WERI-Rb-1 (cell line): ENCODE data around the gene EMSY.

Source experiments
- DNase-seq: peaks from one replicate; pipeline ENCODE4 v3.0.0-alpha.2; 2020
- H3K27ac ChIP-seq: fragments of 250-450 bp; sonication (Bioruptor Pico); 2 replicates; pipeline ENCODE4 v1.5.1; 2020; ENCODE audit warnings: mild to moderate bottlenecking, moderate library complexity
- H3K27me3 ChIP-seq: fragments of 250-450 bp; sonication (Bioruptor Pico); 2 replicates; pipeline ENCODE4 v1.5.1; 2021; ENCODE audit warnings: mild to moderate bottlenecking, low read depth, moderate library complexity; ENCODE audit not compliant: insufficient read depth, severe bottlenecking
- H3K36me3 ChIP-seq: fragments of 250-450 bp; sonication (Bioruptor Pico); 2 replicates; pipeline ENCODE4 v1.5.1; 2020; ENCODE audit warnings: mild to moderate bottlenecking, moderate library complexity
- H3K4me3 ChIP-seq: 2 replicates; pipeline ENCODE4 v1.5.1; 2011; ENCODE audit warnings: low read depth, mild to moderate bottlenecking, control low read depth, low read length
- H3K9me3 ChIP-seq: fragments of 250-450 bp; sonication (Bioruptor Pico); 2 replicates; pipeline ENCODE4 v1.5.1; 2021; ENCODE audit warnings: mild to moderate bottlenecking, moderate library complexity; ENCODE audit not compliant: severe bottlenecking
- TF ChIP-seq, protein P1 (sequence below): IDR thresholded peaks from 2 replicates; pipeline ENCODE4 v1.5.1; 2011; ENCODE audit warnings: low read depth, mild to moderate bottlenecking, control low read depth, inconsistent platforms, low read length

EMSY gene

GRCh38 chr11:76512851-76513653 lies 68.2 kb downstream of the EMSY start:
- Histone ChIP-seq H3K27ac (no peak overlapping the region), H3K27me3 (no peaks in the 10 kb centered on the region), H3K36me3 (peaks cover 9% of the 10 kb centered on the region; the same call in 1 of the 2 replicates), H3K9me3 (no peaks in the 10 kb centered on the region), H3K4me3 (no peak overlapping the region)
- TF ChIP-seq, protein P1, sequence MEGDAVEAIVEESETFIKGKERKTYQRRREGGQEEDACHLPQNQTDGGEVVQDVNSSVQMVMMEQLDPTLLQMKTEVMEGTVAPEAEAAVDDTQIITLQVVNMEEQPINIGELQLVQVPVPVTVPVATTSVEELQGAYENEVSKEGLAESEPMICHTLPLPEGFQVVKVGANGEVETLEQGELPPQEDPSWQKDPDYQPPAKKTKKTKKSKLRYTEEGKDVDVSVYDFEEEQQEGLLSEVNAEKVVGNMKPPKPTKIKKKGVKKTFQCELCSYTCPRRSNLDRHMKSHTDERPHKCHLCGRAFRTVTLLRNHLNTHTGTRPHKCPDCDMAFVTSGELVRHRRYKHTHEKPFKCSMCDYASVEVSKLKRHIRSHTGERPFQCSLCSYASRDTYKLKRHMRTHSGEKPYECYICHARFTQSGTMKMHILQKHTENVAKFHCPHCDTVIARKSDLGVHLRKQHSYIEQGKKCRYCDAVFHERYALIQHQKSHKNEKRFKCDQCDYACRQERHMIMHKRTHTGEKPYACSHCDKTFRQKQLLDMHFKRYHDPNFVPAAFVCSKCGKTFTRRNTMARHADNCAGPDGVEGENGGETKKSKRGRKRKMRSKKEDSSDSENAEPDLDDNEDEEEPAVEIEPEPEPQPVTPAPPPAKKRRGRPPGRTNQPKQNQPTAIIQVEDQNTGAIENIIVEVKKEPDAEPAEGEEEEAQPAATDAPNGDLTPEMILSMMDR = no peak
- DNase-seq = no peak

DNA sequence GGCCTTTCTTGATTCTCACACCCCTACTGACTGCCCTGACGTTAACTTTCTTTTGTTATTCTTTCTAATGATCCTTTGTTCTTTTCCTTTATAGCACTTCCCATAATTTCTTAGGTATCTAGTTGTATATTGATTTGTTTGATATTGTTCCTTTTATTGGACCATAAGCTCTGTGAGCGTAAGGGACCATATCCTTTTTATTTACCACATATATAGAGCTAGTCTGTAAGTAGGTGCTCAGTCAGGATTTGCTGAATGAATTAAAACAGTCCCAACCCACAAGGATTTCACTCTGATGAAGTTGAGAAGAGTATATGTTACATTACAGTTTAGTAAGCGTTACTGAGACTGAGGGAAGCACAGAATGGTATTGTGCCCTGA lies 68.8 kb downstream of the EMSY start:
- no peak overlapping the region for H3K4me3 ChIP-seq
- H3K27ac ChIP-seq = no peak overlapping the region
- no peak for DNase-seq
- TF ChIP-seq, protein P1 = no peak
- peaks cover 5% of the 10 kb centered on the region; the same call in 1 of the 2 replicates for H3K36me3 ChIP-seq
- H3K9me3 ChIP-seq = no peaks in the 10 kb centered on the region
- no peaks in the 10 kb centered on the region for H3K27me3 ChIP-seq

DNA sequence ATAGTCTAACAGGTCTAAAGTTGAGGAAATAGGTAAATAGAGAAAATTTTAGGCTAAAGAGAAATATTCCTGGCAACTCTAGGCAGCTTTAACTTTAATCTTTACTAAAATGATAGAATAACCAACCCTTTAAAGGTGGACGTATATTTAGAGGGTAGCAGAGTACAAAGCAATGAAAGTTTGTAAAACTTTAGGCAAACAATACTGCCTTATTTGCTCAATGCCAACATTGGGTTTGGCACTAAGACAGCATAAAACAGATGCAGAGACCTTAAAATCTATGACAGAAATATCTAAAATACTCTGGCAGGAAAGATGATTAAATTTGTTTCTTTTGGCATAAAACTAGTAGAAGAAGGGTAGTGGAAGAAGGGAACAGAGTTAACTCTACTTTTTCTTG lies 70.7 kb downstream of the EMSY start:
- H3K9me3 ChIP-seq = no peaks in the 10 kb centered on the region
- no peaks in the 10 kb centered on the region for H3K27me3 ChIP-seq
- no peak overlapping the region for H3K4me3 ChIP-seq
- H3K27ac ChIP-seq = no peak overlapping the region
- no peak for DNase-seq
- H3K36me3 ChIP-seq = peaks cover 4% of the 10 kb centered on the region; the same call in 1 of the 2 replicates
- TF ChIP-seq, protein P1 = no peak

- Histone ChIP-seq H3K4me3 (no peak overlapping the region), H3K27me3 (no peaks in the 10 kb centered on the region), H3K36me3 (peaks cover 29% of the 10 kb centered on the region), H3K27ac (no peak overlapping the region), H3K9me3 (no peaks in the 10 kb centered on the region)
- no peak for DNase-seq
- TF ChIP-seq, protein P1 = no peak
Observed at GRCh38 chr11:76523147-76523546, 78.3 kb downstream of the EMSY start.

- peaks cover 33% of the 10 kb centered on the region for H3K36me3 ChIP-seq
- H3K27me3 ChIP-seq = no peaks in the 10 kb centered on the region
- no peak overlapping the region for H3K27ac ChIP-seq
- TF ChIP-seq, protein P1 = no peak
- no peak for DNase-seq
- no peaks in the 10 kb centered on the region for H3K9me3 ChIP-seq
- no peak overlapping the region for H3K4me3 ChIP-seq
Observed at GRCh38 chr11:76523786-76524436, 79.1 kb downstream of the EMSY start.
